Mesenchymal stem cell (in vitro differentiated cells and primary cell): Measurements from ENCODE around the gene RNF150.

ENCODE experiments used
- DNase-seq: peaks from one replicate; pipeline ENCODE4 v3.0.0-alpha.2; 2013
- H2AFZ ChIP-seq: one replicate; pipeline ENCODE4 v1.6.1; 2013; ENCODE audit warnings: low read depth, mild to moderate bottlenecking, control low read depth, inconsistent platforms, low read length, moderate library complexity
- H2AK5ac ChIP-seq: 2 replicates; pipeline ENCODE4 v1.6.1; 2013; ENCODE audit warnings: low read length, moderate library complexity, mild to moderate bottlenecking, inconsistent platforms; ENCODE audit not compliant: severe bottlenecking
- H2BK120ac ChIP-seq: one replicate; pipeline ENCODE4 v1.6.1; 2013; ENCODE audit warnings: low read depth, mild to moderate bottlenecking, inconsistent platforms, low read length, moderate library complexity
- H2BK12ac ChIP-seq, 2 experiments: one replicate each; pipeline ENCODE4 v1.6.1; 2013; ENCODE audit warnings: inconsistent platforms in 2 of 2, low read length in 2 of 2, mild to moderate bottlenecking in 2 of 2, moderate library complexity in 2 of 2, control low read depth in 1 of 2
- H2BK15ac ChIP-seq: one replicate; pipeline ENCODE4 v1.6.1; 2013; ENCODE audit warnings: mild to moderate bottlenecking, low read depth, inconsistent platforms; ENCODE audit not compliant: poor library complexity, severe bottlenecking
- H2BK5ac ChIP-seq: 2 replicates; pipeline ENCODE4 v1.6.1; 2013; ENCODE audit warnings: low read depth, mild to moderate bottlenecking, low read length, control low read depth, inconsistent platforms; ENCODE audit not compliant: poor library complexity, severe bottlenecking
- H3K14ac ChIP-seq, 2 experiments: one replicate each; pipeline ENCODE4 v1.6.1; 2013; ENCODE audit warnings: inconsistent platforms in 2 of 2, low read length in 2 of 2, control low read depth in 1 of 2, mild to moderate bottlenecking in 1 of 2, moderate library complexity in 1 of 2
- H3K18ac ChIP-seq, 2 experiments: one replicate each; pipeline ENCODE4 v1.6.1; 2013; ENCODE audit warnings: inconsistent platforms in 2 of 2, low read length in 2 of 2, control low read depth in 1 of 2, low read depth in 1 of 2, mild to moderate bottlenecking in 1 of 2
- H3K23ac ChIP-seq, 2 experiments: one replicate each; pipeline ENCODE4 v1.6.1; 2013; ENCODE audit warnings: inconsistent platforms in 2 of 2, low read length in 2 of 2, mild to moderate bottlenecking in 2 of 2, moderate library complexity in 2 of 2, control low read depth in 1 of 2
- H3K27ac ChIP-seq: 2 replicates; pipeline ENCODE4 v1.5.1; 2013; ENCODE audit warnings: mild to moderate bottlenecking, moderate library complexity, low read length, control low read depth, inconsistent platforms; ENCODE audit not compliant: poor library complexity, severe bottlenecking
- H3K27me3 ChIP-seq, 2 experiments: 2 replicates each; pipeline versions ENCODE4 v1.6.1 to v1.7.0; 2013; ENCODE audit warnings: low read length in 2 of 2, mild to moderate bottlenecking in 2 of 2, moderate library complexity in 2 of 2, control low read depth in 1 of 2, inconsistent platforms in 1 of 2; ENCODE audit not compliant: control insufficient read depth in 1 of 2, insufficient read depth in 1 of 2
- H3K36me3 ChIP-seq, 2 experiments: 2 replicates each; pipeline versions ENCODE4 v1.6.1 to v1.7.0; 2013; ENCODE audit warnings: low read length in 2 of 2, control low read depth in 1 of 2, inconsistent platforms in 1 of 2, low read depth in 1 of 2, mild to moderate bottlenecking in 1 of 2; ENCODE audit not compliant: insufficient read depth in 2 of 2, control insufficient read depth in 1 of 2
- H3K4ac ChIP-seq, 2 experiments: one replicate each; pipeline ENCODE4 v1.6.1; 2013; ENCODE audit warnings: inconsistent platforms in 2 of 2, low read length in 2 of 2, mild to moderate bottlenecking in 2 of 2, moderate library complexity in 2 of 2, control low read depth in 1 of 2, low read depth in 1 of 2
- H3K4me1 ChIP-seq: 2 replicates; pipeline ENCODE4 v1.6.1; 2013; ENCODE audit warnings: low read depth, low read length, control low read depth; ENCODE audit not compliant: control insufficient read depth, insufficient read depth
- H3K4me2 ChIP-seq: 2 replicates; pipeline ENCODE4 v1.6.1; 2013; ENCODE audit warnings: low read length, mild to moderate bottlenecking, inconsistent platforms; ENCODE audit not compliant: poor library complexity, severe bottlenecking
- H3K4me3 ChIP-seq, 2 experiments: 2 replicates each; pipeline versions ENCODE4 v1.5.1 to v1.7.0; 2013; ENCODE audit warnings: low read length in 2 of 2, mild to moderate bottlenecking in 2 of 2, control low read depth in 1 of 2, low read depth in 1 of 2; ENCODE audit not compliant: insufficient read depth in 1 of 2
- H3K79me1 ChIP-seq: replicated peaks from 2 replicates; pipeline ENCODE4 v1.6.1; 2013; ENCODE audit warnings: mild to moderate bottlenecking, control low read depth, low read length, inconsistent platforms; ENCODE audit not compliant: poor library complexity, severe bottlenecking
- H3K9ac ChIP-seq: 2 replicates; pipeline ENCODE4 v1.7.0; 2013; ENCODE audit warnings: mild to moderate bottlenecking, low read length, moderate library complexity
- H3K9me3 ChIP-seq: 2 replicates; pipeline ENCODE4 v1.7.0; 2013; ENCODE audit warnings: mild to moderate bottlenecking, low read length; ENCODE audit not compliant: control insufficient read depth
- H4K8ac ChIP-seq: one replicate; pipeline ENCODE4 v1.6.1; 2013; ENCODE audit warnings: inconsistent platforms, mild to moderate bottlenecking, low read length, moderate library complexity
- H4K91ac ChIP-seq: one replicate; pipeline ENCODE4 v1.6.1; 2013; ENCODE audit warnings: mild to moderate bottlenecking, low read length, inconsistent platforms
- WGBS: methylation state at CpG from one replicate; pipeline ENCODE4 v1.1.7; 2013; ENCODE audit warnings: mixed read lengths; 5-methylcytosine and 5-hydroxymethylcytosine counted together

Gene RNF150

DNA sequence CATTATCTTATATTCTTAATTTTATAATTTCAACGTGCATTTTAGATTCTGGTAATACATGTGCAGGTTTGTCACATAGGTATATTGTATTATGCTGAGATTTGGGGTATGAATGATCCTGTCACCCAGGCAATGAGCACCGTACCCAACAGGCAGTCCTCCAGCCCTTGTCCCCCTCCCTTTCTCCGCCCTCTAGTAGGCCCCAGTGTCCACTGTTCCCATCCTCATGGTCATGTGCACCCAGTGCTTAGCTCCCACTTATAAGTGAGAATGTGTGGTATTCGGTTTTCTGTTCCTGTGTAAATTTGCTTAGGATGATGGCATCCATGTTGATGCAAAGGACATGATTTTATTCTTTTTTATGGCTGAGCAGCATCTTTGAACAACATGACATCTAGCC, 70.6 kb downstream of the RNF150 start:
- no peak overlapping the region for H4K8ac ChIP-seq
- no peak overlapping the region for H3K14ac ChIP-seq
- peaks cover 1% of the 10 kb centered on the region for H3K79me1 ChIP-seq
- H2BK5ac ChIP-seq, result no peak overlapping the region
- no peaks in the 10 kb centered on the region for H3K36me3 ChIP-seq
- H3K4me2 ChIP-seq, result no peak overlapping the region
- no peak overlapping the region for H2BK12ac ChIP-seq
- H3K23ac ChIP-seq, result no peak overlapping the region
- 77% methylated on average over 1 of the region's 4 CpGs for WGBS
- peaks cover 2% of the 10 kb centered on the region for H3K4me1 ChIP-seq
- H3K4me3 ChIP-seq, result no peak overlapping the region
- H2AFZ ChIP-seq, result no peak overlapping the region
- H3K9ac ChIP-seq, result no peak overlapping the region
- no peaks in the 10 kb centered on the region for H3K27me3 ChIP-seq
- no peak overlapping the region for H2BK120ac ChIP-seq
- no peak overlapping the region for H4K91ac ChIP-seq
- H2BK15ac ChIP-seq, result no peak overlapping the region
- no peak overlapping the region for H3K27ac ChIP-seq
- no peaks in the 10 kb centered on the region for H3K9me3 ChIP-seq
- H2AK5ac ChIP-seq, result no peak overlapping the region
- DNase-seq, result no peak
- H3K18ac ChIP-seq, result no peak overlapping the region
- H3K4ac ChIP-seq, result no peak overlapping the region

DNA sequence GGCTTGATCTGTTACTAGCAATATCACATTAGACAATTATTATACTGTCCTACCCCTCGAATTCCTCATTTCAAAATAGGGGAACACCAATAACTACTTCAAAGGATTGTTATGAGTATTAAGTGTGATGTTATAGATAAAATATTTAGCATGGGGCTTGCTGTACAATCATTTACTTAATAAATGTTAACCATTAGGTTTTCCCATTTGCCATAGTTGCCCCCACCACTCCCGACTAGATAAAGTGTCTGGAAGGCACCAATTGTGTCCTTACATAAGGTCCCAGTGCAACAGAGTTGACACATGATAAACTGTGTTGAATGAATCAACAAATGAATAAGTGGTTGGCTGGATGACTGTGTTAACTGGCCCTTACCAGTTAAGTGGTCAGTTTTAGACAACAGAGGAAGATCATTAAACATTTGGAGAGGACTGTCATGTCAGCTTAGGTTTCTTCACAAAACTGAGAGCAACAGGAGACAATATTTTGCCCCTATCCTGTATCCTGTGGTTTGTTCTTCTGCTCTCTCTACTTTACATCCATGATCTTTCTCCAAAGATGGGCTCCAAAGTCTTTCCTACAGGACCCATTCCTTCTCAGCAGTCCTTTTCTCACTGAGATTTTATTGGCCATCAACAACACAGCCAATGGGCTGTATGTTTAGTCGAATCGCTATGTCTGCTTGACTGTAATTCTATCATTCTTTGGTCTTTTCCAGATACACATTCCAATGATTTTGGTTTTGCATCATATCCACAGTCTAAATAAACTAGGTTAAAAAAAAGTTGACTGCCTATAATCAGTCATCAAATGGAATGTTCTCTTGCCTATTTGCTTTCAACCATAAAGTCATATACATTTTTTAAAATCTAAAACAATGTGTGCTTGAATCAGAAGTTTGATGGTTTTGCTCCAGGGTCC, 74.4 kb downstream of the RNF150 start:
- no peak overlapping the region for H3K4me3 ChIP-seq
- no peak overlapping the region for H2BK120ac ChIP-seq

GRCh38 chr4:141057582-141057981, 75.7 kb downstream of the RNF150 start:
- Histone ChIP-seq H3K4me1 (peaks cover 5% of the 10 kb centered on the region), H2BK5ac (no peak overlapping the region), H3K27me3 (no peaks in the 10 kb centered on the region), H2BK15ac (no peak overlapping the region), H4K91ac (no peak overlapping the region), H2BK120ac (no peak overlapping the region), H2BK12ac (no peak overlapping the region), H3K4me2 (no peak overlapping the region), H4K8ac (no peak overlapping the region), H3K4me3 (no peak overlapping the region), H3K4ac (no peak overlapping the region), H3K18ac (no peak overlapping the region), H3K9ac (no peak overlapping the region), H2AK5ac (peak overlapping the region; percentile 8), H2AFZ (no peak overlapping the region), H3K14ac (no peak overlapping the region), H3K27ac (peak overlapping the region; percentile 32), H3K79me1 (peaks cover 1% of the 10 kb centered on the region), H3K9me3 (no peaks in the 10 kb centered on the region), H3K36me3 (no peaks in the 10 kb centered on the region), H3K23ac (no peak overlapping the region)
- WGBS, result 73% methylated on average over 1 of the region's 2 CpGs
- DNase-seq, result no peak

More for the DNA sequence above, 74.4 kb downstream of the RNF150 start:
- Histone ChIP-seq H3K14ac (no peak overlapping the region), H3K18ac (peak overlapping the region in 1 of 2 experiments; percentile 21), H2AFZ (no peak overlapping the region), H2BK12ac (no peak overlapping the region), H3K9me3 (no peaks in the 10 kb centered on the region), H3K4me1 (peaks cover 5% of the 10 kb centered on the region), H3K27me3 (no peaks in the 10 kb centered on the region), H2AK5ac (no peak overlapping the region), H2BK5ac (no peak overlapping the region), H3K4ac (no peak overlapping the region), H4K91ac (no peak overlapping the region), H3K23ac (no peak overlapping the region), H4K8ac (no peak overlapping the region), H3K9ac (no peak overlapping the region), H2BK15ac (no peak overlapping the region), H3K79me1 (peaks cover 1% of the 10 kb centered on the region), H3K27ac (peak overlapping the region; percentile 76), H3K4me2 (no peak overlapping the region), H3K36me3 (no peaks in the 10 kb centered on the region)
- DNase-seq, result peak; percentile 70
- 46% methylated on average over 3 of the region's 4 CpGs for WGBS

GRCh38 chr4:141056473-141056872, 76.8 kb downstream of the RNF150 start:
- H3K18ac ChIP-seq, result no peak overlapping the region
- no peak overlapping the region for H2BK5ac ChIP-seq
- H3K79me1 ChIP-seq, result peaks cover 1% of the 10 kb centered on the region
- no peak overlapping the region for H3K4me2 ChIP-seq
- no peak overlapping the region for H3K4ac ChIP-seq
- no peaks in the 10 kb centered on the region for H3K36me3 ChIP-seq
- no peak overlapping the region for H4K91ac ChIP-seq
- no peak overlapping the region for H2AFZ ChIP-seq
- no peak overlapping the region for H3K27ac ChIP-seq
- H3K9ac ChIP-seq, result no peak overlapping the region
- no peaks in the 10 kb centered on the region for H3K9me3 ChIP-seq
- no peak overlapping the region for H3K14ac ChIP-seq
- no peak overlapping the region for H2AK5ac ChIP-seq
- H2BK15ac ChIP-seq, result no peak overlapping the region
- H3K27me3 ChIP-seq, result no peaks in the 10 kb centered on the region
- peaks cover 5% of the 10 kb centered on the region for H3K4me1 ChIP-seq
- DNase-seq, result no peak
- H2BK12ac ChIP-seq, result no peak overlapping the region
- H3K23ac ChIP-seq, result no peak overlapping the region
- WGBS, result 71% methylated on average over 2 of the region's 3 CpGs
- H4K8ac ChIP-seq, result no peak overlapping the region
- H3K4me3 ChIP-seq, result no peak overlapping the region
- H2BK120ac ChIP-seq, result no peak overlapping the region
